Right lobe of liver (tissue), 6 donors: ENCODE data around the gene LRRFIP2. TPM values are rescaled to one million over a fixed set of nuclear protein-coding genes. Genes with fewer than 3 reads are reported as not detected.

Experiments
- ATAC-seq, 4 donors: fragments of 200-7000 bp; cut with Tn5 transposase; one replicate each; pipeline ENCODE4 v1.9.1; 2020; ENCODE audit warnings: mild to moderate bottlenecking in 4 of 4, moderate library complexity in 4 of 4
- DNase-seq, 3 donors: peaks; one replicate each; pipeline ENCODE4 v3.0.0-alpha.2; 2020
- H3K27ac ChIP-seq, 3 donors: fragments of 200-600 bp; one replicate each; pipeline ENCODE4 v1.8.0; 2022
- H3K27me3 ChIP-seq, 2 donors: fragments of 200-600 bp; one replicate each; pipeline ENCODE4 v1.8.0; 2022
- H3K36me3 ChIP-seq, 4 donors: fragments of 200-600 bp; sonication (generic) in 1 of 4; one replicate each; pipeline versions ENCODE4 v1.5.1 to v1.8.0; 2017 to 2022; ENCODE audit warnings: control low read depth in 1 of 4
- H3K4me1 ChIP-seq, 4 donors: fragments of 200-600 bp; sonication (generic) in 1 of 4; one replicate each; pipeline versions ENCODE4 v1.5.1 to v1.8.0; 2017 to 2022; ENCODE audit warnings: control low read depth in 1 of 4
- H3K4me3 ChIP-seq, 3 donors: fragments of 200-600 bp; one replicate each; pipeline ENCODE4 v1.8.0; 2022
- H3K9me3 ChIP-seq, 4 donors: fragments of 200-600 bp; sonication (generic) in 1 of 4; one replicate each; pipeline versions ENCODE4 v1.5.1 to v1.8.0; 2017 to 2022; ENCODE audit warnings: control low read depth in 1 of 4
- POLR2A ChIP-seq: fragments of 450-650 bp; IDR thresholded peaks from one replicate; pipeline ENCODE4 v1.6.1; 2017; ENCODE audit warnings: antibody characterized with exemption, mild to moderate bottlenecking
- WGBS: methylation state at CpG from one replicate; pipeline ENCODE4 v1.1.6; 2018; ENCODE audit warnings: low coverage, low lambda C conversion rate; ENCODE audit not compliant: insufficient coverage; ENCODE audit errors: missing lambda C conversion rate; 5-methylcytosine and 5-hydroxymethylcytosine counted together
- intact Hi-C, 2 donors: fragments of 100-400 bp; cut with DNase I; formaldehyde crosslinking; loops; one replicate each; pipeline versions ENCODE4 v1.11.2 to v1.14.1; 2022
- total RNA-seq, 6 experiments: library from RNA; depleted of rRNA in 2 of 6; stranded (reverse); fragments of >200 nt in 2 of 6; fragmentation: NEBNext Ultra II Directional in 3 of 6; extraction: Animal tissue kit (Norgen Biotek cat#: 25700) in 3 of 6; gene quantifications; one replicate each; pipeline versions ENCODE4 v1.1.0 to v1.2.4, GENCODE V29; 2016 to 2023
- TF ChIP-seq, protein P1 (sequence below), 4 donors: fragments of 200-600 bp in 3 of 4; fragments of 450-650 bp in 1 of 4; IDR thresholded peaks; one replicate each; pipeline versions ENCODE4 v1.5.1 to v1.8.0; 2016 to 2022; ENCODE audit warnings: antibody characterized with exemption in 4 of 4, mild to moderate bottlenecking in 2 of 4
- donor health status: DM: no; HTN: yes; CAD: no.
- donor health status: DM: no; HTN: no; CAD: no.
- donor health status: DM: no; HTN: no; CAD: no.
- donor health status: DM: no; HTN: yes; CAD: no.
- donor health status: DM: no; HTN: yes; CAD: no.

LRRFIP2 gene
- total RNA-seq, 6 experiments from 2014 or later, result 32.8 to 46.1 (median 39.6) TPM

DNA sequence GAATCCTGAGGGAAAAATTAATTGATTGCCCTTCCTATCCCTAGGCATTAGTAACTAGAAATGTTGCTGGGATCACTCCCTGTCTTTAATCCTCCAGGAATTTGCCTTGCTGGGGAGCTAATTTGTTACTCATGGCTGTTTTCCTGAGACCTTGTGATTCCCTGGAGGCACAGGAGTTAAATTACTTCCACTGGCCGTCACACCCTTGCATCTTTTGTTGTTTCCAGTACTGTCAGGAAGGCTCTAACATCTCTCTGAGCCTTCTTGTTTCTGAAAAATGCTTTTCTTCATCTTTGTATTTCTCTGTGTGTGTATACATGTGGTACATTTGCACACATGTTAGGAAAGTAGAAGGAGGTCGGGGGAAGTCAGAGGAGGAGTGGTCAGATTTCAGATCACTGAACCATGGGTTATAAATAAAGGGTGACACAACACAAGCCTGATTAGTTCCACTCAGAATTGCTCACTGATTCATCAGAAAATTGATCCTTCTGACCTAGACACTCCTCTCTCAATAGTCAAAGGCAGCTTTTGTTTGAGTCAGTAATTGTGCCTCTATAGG, 23.5 kb upstream of the LRRFIP2 start:
- TF ChIP-seq POLR2A, result no peak
- TF ChIP-seq, protein P1, sequence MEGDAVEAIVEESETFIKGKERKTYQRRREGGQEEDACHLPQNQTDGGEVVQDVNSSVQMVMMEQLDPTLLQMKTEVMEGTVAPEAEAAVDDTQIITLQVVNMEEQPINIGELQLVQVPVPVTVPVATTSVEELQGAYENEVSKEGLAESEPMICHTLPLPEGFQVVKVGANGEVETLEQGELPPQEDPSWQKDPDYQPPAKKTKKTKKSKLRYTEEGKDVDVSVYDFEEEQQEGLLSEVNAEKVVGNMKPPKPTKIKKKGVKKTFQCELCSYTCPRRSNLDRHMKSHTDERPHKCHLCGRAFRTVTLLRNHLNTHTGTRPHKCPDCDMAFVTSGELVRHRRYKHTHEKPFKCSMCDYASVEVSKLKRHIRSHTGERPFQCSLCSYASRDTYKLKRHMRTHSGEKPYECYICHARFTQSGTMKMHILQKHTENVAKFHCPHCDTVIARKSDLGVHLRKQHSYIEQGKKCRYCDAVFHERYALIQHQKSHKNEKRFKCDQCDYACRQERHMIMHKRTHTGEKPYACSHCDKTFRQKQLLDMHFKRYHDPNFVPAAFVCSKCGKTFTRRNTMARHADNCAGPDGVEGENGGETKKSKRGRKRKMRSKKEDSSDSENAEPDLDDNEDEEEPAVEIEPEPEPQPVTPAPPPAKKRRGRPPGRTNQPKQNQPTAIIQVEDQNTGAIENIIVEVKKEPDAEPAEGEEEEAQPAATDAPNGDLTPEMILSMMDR (IDR thresholded peaks at IDR 0.05), result no peak
- no peak overlapping the region for H3K27ac ChIP-seq
- 65% methylated on average over 2 of the region's 2 CpGs for WGBS
- DNase-seq (no peak), ATAC-seq (no peak)
- no peaks in the 10 kb centered on the region for H3K4me1 ChIP-seq
- H3K4me3 ChIP-seq, result no peak overlapping the region
- no peaks in the 10 kb centered on the region for H3K36me3 ChIP-seq
- H3K9me3 ChIP-seq, result no peaks in the 10 kb centered on the region
- intact Hi-C loops, result no loop called here
- H3K27me3 ChIP-seq, result no peaks in the 10 kb centered on the region

DNA sequence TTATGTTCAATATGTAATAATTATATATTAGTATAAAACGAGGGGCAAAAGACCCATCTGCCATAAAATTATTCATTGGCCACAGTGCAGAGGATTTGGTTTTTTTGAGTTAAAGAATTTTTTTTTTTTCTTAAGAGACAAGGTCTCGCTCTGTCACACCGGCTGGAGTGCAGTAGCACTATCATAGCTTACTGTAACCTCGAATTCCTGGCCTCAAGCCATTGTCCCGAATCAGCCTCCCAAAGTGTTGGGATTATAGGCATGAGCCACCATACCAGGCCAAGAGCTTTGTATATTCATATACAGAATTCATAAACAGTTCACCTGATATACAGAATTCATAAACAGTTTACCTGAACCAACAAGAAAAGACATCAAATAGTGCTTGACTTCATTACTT, 20.2 kb upstream of the LRRFIP2 start:
- H3K36me3 ChIP-seq, result no peaks in the 10 kb centered on the region
- TF ChIP-seq, protein P1 (IDR thresholded peaks at IDR 0.05), result no peak
- no peak for TF ChIP-seq POLR2A
- no peaks in the 10 kb centered on the region for H3K27me3 ChIP-seq
- no peak overlapping the region for H3K27ac ChIP-seq
- no peak overlapping the region for H3K4me3 ChIP-seq
- DNase-seq (no peak), ATAC-seq (no peak)
- no peaks in the 10 kb centered on the region for H3K9me3 ChIP-seq
- intact Hi-C loops, result no loop called here
- no peaks in the 10 kb centered on the region for H3K4me1 ChIP-seq
- WGBS, result 62% methylated on average over 5 of the region's 5 CpGs

DNA sequence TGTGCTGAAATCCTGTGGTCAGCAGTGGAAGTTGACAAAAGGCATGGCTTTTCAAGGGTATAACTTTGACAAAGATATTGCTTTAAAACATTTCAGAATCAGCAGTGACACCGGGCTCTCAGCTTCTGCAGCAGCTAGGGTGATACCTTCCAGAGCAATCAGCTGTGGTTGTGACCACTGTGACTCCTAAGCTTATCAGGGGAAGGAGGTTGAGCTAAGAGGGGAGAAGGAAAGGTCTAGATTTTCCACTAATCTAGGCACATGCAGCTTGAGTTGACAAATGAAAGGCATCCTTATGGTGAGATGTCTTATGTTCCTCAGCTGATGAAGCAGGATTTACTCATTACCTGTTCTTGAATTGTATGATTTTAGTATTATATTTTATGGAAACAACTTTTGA, 16.3 kb upstream of the LRRFIP2 start:
- intact Hi-C loops, result no loop called here
- no peak for DNase-seq
- H3K27ac ChIP-seq, result no peak overlapping the region
- H3K36me3 ChIP-seq, result no peaks in the 10 kb centered on the region
- H3K9me3 ChIP-seq, result no peaks in the 10 kb centered on the region
- no peak for ATAC-seq
- H3K27me3 ChIP-seq, result no peaks in the 10 kb centered on the region
- no peak overlapping the region for H3K4me3 ChIP-seq
- WGBS, result 100% methylated on average over 1 of the region's 1 CpG
- TF ChIP-seq, protein P1 (IDR thresholded peaks at IDR 0.05), result no peak
- no peak for TF ChIP-seq POLR2A
- H3K4me1 ChIP-seq, result no peaks in the 10 kb centered on the region

DNA sequence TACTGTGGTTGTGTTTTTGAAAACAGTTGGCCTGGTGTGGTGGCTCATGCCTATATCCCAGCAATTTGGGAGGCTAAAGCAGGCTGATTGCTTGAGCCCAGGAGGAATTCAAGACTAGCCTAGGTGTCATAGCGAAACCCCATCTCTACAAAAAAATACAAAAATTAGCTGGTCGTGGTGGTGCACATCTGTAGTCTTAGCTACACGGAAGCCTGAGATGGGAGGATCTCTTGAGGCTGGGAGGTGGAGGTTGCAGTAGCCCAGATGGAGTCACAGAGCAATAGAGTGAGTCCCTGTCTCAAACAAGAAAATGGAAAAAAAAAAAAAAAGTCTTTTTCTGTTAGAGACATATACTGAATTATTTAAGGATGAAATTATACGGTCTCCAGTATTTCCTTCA, 14.7 kb upstream of the LRRFIP2 start:
- no peak for ATAC-seq
- Histone ChIP-seq H3K27ac (no peak overlapping the region), H3K36me3 (no peaks in the 10 kb centered on the region), H3K4me1 (no peaks in the 10 kb centered on the region), H3K4me3 (no peak overlapping the region), H3K27me3 (no peaks in the 10 kb centered on the region), H3K9me3 (no peaks in the 10 kb centered on the region)
- intact Hi-C loops, result no loop called here
- DNase-seq, result no peak
- TF ChIP-seq, protein P1 (IDR thresholded peaks at IDR 0.05), result no peak
- TF ChIP-seq POLR2A, result no peak
- 70% methylated on average over 4 of the region's 4 CpGs for WGBS

DNA sequence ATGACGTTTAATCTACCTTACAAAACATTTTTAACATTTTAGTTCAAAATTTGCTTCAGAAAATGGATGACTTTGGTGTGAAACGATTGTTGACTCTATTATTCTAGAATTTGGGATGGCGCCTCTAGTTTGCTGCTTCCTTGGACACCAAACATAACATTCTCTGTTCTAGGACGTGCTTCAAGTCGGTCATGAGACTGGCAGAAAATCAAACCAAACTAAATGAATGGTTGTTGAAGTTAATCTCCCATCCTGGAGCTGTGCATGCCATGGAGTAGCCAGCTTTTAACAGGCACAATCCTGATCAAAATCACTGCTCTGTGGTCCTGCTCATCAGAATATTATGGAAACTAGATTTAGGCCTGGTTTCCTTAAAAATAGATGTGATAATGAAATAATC, 9.6 kb upstream of the LRRFIP2 start:
- 62% methylated on average over 5 of the region's 5 CpGs for WGBS
- TF ChIP-seq, protein P1 (IDR thresholded peaks at IDR 0.05), result no peak
- TF ChIP-seq POLR2A, result no peak

More for the DNA sequence above, 9.6 kb upstream of the LRRFIP2 start:
- H3K27ac ChIP-seq, result no peak overlapping the region
- H3K27me3 ChIP-seq, result no peaks in the 10 kb centered on the region
- H3K9me3 ChIP-seq, result no peaks in the 10 kb centered on the region
- DNase-seq, result no peak
- H3K4me3 ChIP-seq, result no peak overlapping the region
- no peak for ATAC-seq
- no peaks in the 10 kb centered on the region for H3K4me1 ChIP-seq
- no peaks in the 10 kb centered on the region for H3K36me3 ChIP-seq
- intact Hi-C loops, result no loop called here
